GM08714 (cell line): Measurements from ENCODE around the gene PPFIBP2.
"Not testable (repeated sequence)": the region's sequence is repeated elsewhere in the genome, so short reads cannot be mapped to it uniquely, and the experiment has no call there.

Experiments
- H3K4me3 ChIP-seq: fragments of 200-500 bp; sonication (Bioruptor generic); 2 replicates; pipeline ENCODE4 v1.5.1; 2014; ENCODE audit warnings: mild to moderate bottlenecking, low read length, inconsistent platforms
- ZNF274 ChIP-seq: IDR thresholded peaks from 2 replicates; pipeline ENCODE4 v1.6.1; 2012; ENCODE audit warnings: mild to moderate bottlenecking, low read depth, low read length

Gene PPFIBP2

DNA sequence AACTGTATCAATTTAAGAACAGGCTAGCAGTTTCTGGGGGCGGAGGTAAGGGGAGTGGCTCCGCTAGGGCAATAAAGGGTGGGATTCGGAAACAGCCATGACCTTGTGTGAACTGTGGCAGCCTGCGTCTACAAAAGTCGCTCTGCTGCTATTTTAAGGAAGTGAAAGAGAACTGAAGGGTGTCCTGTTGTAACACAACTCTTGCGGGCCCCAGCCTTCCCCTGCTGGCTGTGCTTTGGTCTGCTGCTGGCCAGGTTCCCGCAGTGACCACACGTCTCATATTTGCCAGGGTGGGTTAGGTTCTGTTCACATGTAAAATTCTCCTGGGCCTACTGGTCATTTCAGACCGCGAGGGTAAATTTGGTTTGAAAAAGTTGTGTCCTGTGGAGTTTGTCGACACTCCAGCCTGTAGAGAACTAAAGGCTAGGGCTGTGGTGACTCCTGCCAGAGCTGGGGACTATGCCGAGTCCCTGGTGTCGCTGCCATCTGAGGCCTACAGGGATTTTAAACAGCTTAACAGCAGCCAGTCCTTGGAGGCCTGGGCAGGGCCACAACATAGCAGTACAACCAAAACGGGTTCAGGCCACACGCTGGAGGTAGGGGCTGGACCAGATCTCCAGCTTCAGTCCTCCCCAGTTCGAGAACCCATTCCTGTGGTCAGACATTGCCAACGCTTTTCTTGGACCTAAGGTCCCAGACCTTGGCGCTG, 1.1 kb upstream of the PPFIBP2 start:
- peak overlapping the region; percentile 95; the same call in 1 of the 2 replicates for H3K4me3 ChIP-seq
- no peak for TF ChIP-seq ZNF274

DNA sequence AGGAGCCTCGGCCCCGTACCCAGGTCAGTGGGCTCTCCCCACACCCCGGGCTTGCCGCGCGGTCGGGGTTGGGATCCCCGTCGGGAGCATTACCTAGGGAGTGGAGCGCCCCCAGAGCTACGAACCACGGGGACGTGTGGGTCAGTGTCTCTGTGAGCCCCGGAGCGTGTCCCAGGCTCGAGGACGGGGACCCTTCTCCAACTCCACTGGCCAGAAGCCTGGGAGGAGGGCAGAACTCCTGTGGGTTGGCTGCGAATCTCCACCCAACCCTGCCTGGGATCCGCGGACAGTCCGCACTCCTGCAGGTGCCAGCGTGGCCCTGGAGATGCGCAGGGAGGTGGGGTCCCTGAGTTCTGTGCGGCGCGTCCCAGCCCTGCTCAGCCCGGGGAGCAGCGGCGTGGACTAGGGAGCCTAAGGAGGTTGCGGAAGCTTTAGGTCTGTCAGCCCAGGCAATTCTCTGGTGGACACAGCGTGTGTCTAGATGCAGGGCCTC, 346 bp downstream of the PPFIBP2 start:
- H3K4me3 ChIP-seq = peak overlapping the region; percentile 95
- TF ChIP-seq ZNF274 = no peak

DNA sequence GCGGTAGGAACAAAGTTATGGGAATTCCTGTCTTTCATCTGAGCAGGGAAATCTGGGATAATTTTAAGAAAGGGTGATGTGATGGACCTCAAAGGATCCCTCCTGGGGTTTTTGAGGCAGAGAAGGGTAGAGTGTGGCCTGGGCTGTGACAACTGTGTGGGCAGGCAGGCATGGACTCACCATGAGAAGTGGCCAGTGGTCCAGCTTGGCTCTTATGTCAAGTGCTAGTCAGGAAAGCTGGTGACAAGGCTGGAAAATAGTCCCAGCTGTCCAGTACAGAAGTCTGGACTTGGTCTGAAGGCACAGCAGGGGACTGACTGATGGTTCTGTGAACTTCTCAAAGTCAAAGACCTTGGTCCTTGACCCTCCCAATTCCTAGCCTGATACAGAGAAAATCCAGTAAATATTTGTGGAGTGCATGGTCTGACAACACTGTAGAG, 1.7 kb downstream of the PPFIBP2 start:
- H3K4me3 ChIP-seq = peak overlapping the region; percentile 35; the same call in 1 of the 2 replicates
- TF ChIP-seq ZNF274 = no peak

DNA sequence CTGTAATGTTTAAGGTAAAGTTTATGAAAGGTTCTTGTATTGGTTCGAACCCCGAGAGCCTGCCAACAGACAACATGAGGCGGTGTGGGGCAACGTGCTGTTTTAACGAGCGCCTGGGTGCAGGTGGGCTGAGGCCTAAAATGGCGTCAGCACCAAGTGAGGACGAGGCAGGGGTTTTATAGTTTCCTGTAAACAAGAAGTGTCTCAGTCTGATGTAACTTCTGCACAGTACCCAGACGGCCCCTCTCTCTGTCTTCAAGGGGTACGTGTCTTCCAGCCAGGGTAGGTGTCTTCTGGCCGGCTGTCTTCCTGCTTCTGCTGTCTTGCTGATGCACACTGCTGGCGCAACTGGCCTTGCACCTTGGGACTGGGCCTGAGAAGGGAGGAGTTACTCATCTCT, 2.7 kb downstream of the PPFIBP2 start:
- TF ChIP-seq ZNF274 = no peak
- H3K4me3 ChIP-seq = no peak overlapping the region

DNA sequence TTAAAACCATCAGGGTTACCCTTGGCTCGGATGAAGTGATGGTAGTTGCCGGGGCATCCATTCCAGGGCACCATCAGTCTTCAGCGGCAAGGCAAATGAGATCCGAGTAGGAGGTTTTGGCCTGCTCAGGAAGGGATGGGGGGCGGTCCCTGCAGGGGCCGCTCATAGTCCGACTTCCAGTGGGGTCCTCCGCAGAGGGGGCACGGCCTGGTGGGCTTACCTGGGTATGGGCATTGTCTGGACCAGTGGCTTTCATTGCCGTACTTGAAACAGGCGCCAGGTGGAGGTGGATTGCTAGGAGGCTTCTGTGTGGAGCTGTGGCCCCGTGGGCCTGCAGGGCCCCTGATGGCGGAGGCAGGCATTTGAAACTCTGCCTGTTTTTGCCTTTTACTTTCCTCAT, 3.9 kb downstream of the PPFIBP2 start:
- not testable (repeated sequence) for H3K4me3 ChIP-seq

DNA sequence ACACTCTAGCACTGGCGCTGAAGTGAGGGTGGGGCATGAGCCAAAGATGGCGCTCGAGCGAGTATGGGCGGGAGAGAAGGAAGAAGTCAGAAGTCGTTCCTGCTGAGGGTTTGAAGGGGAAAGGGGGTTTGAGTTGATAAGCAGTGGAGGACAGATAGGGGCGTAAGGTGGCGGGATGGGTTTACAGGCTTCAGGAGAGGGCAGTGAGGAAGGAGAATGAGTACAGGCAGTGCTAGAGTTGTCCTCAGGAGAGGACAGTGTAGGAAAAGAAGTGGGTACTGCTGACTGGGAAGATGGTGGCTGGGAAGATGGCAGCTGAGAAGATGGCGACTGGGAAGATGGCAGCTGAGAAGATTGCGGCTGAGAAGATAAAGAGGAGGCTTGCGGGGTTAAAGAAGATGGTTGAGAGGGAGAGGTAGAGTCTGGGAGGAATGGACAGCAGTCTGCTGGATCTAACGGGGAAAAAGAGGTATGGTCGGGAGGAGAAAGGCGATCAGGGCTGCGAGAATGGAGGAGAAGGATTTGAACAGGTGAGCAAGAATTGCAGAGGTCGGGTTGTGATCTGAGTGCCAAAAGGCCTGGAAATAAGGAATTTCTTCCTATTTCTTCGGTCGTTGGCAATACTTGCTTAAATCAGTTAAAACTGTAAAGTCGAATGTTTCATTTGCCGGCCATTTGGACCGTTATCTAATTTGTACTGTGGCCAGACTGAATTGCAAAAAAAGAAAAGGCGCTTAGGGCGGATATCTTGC, 5.2 kb downstream of the PPFIBP2 start:
- peak overlapping the region; percentile 37; the same call in 1 of the 2 replicates for H3K4me3 ChIP-seq
- no peak for TF ChIP-seq ZNF274

DNA sequence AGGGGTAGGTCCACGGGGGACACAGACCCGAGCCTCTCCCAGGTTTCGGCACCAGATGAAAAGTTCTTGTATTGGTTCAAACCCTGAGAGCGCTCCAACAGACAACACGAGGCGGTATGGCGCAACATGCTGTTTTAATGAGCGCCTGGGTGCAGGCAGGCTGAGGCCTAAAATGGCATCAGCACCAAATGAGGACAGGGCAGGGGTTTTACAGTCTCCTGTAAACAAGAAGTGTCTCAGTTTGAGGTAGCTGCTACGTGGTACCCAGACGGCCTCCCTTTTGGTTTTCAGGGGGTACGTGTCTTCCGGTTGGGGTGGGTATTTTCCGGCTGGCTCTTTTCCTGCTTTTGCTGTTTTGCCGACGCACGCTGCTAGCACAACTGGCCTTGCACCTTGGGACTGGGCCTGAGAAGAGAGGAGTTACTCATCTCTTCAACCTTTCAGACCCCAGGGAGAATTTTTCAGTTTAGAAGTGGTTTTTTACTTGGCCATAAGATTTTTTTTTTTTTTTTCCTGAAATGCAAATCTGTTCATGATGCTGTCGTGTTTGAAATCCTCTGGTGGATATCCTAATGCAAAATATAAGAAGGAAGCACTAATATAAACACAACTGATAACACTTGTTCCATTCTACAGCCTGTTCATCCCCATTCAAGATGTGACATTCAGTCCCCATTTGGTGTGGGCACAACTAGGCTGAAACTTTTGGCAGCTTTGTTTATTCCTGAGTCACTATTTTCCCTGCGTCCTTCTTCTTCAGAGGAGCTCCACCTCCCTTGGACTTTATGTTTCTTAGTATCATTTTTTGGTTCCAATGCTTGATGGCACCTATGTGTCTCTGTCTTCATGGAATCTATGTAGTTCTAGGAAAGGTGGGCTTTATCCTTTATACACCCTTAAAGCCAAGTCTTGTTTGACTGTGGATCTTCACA, 6.5 kb downstream of the PPFIBP2 start:
- TF ChIP-seq ZNF274 = no peak
- H3K4me3 ChIP-seq = peak overlapping the region; percentile 37; the same call in 1 of the 2 replicates

DNA sequence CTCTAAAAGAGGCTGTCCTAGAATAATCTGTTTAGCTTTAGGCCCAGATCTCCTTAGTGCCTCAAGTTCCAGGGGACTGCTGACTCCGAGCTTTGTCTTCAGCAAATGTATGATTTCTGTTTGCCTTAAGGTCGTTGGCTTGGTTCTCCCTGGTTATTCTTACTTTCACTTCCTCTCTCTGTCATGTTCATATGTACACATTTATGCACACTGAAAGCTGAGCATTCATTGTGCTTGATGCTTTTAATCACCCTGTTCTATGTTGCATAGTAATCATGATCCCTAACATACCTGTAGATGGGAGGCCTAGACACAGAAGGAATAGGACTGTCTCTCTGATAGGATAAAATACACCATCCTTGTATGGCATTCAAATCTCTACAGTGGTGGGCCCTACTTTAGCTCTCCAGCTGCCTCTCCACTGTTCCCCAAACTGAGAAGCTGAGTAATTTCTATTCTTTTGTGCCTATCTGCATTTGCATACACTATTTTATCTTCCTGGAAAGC, 7.2 kb downstream of the PPFIBP2 start:
- peak overlapping the region; percentile 37; the same call in 1 of the 2 replicates for H3K4me3 ChIP-seq
- no peak for TF ChIP-seq ZNF274

DNA sequence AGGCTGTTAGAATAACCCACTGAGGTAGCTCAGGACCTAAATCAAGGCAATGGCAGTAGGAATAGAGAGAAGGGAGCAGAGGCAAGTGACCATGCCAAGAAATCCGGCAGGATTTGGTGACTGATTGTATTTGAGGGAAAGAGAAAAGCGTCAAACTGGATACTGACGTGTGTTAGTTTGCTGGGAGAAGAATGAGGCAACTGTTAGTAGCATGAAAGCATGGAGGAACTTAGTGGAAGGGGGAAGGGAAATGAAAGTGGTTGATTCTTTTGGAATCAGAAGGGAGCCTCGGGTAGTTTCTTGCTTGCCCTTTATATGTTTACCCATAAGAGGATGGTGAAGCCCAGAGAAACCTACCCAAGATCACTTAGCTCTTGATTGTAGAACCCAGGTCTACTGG, 8.3 kb downstream of the PPFIBP2 start:
- TF ChIP-seq ZNF274 = no peak
- no peak overlapping the region; the same call in 1 of the 2 replicates for H3K4me3 ChIP-seq

DNA sequence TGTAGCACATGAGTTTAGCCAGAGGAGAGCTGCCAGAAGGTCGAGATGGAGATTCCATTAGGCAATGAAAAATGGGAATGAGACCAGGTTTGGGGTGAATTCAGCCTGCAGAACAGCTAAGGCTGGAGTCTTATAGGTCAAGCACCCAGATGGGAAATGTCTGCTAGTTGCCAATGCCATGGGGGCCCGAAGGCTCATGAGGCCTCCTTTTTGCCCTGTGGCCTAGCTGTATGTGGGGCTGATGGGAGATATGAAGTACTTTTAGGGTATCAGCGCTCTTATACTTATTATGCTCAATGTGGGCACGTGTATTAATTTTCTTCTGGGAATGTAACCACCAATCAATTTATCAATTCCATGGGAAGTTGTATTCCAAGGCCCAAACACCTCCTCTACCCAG, 8.7 kb downstream of the PPFIBP2 start:
- no peak overlapping the region for H3K4me3 ChIP-seq
- no peak for TF ChIP-seq ZNF274

DNA sequence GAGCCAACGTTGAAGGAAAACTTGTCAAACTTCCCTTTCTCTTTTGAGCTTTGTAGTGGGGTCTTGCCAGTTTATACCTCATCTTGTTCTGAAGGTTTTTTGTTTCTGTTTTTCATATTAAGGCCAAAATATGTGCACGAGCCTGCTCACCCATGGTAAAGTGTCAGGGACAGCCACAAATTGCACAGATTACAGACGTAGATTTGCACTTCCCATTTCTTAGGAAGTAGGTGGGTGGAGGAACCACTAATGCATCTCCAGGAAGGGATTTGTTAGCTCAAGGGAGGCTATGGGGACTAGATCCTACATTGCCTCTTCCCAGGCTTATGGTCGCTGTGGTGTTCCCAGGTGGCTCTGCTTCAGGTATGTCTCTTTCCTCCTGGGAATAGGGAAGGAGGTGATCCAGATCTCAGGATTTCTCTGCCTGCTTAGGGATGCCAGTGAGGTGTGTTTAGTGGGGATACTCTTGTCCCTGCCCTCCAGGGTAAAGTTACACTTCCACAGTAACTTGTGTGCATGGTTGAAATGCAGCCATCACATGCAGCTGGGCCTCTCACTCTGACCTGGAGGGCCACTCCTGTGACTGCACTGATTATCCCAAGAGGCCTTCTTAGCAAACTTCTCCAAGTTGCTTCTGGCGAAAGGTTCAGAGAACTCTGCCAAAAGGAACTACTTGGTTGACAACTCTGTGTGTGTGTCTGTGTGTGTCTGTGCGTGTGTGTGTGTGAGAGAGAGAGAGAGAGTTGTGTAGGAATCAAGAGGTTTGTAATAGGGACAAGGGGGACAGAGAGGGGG, 9.8 kb downstream of the PPFIBP2 start:
- no peak overlapping the region for H3K4me3 ChIP-seq

DNA sequence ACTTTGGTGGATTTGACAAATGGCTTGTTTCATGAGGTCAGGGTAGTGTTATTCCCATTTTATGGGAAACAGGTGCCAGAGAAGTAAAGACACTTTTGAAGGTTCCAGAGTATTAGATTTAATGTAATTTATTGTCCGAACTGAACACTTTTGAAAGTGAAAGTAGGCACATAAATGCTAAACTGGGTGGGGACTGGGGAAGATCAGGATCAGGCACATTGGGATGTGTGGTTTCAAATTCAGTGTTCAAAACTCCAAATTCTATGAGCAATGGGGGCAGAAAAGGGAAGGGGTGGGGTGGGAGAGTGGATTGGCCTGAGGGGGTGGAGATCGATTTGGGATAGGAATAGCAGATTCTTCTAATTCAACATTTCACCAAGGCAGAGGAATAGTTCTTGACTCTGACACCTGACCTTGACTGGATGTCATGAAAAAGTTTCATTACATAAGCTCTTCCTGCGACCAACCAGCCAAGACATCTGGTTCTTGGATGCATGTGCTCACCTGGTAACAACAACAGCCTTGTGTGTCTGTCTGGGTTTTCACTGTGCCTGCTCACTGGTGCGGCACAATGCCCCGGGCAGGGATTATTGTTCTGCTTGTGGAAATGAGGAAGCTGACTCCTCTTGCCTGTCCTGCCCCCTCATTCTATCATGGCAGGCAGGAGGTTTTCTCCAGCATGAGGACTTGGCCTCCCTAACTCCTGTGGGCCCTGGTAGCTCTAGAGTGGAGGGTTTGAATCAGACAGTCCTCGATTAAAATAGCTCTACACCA, 10.8 kb downstream of the PPFIBP2 start:
- TF ChIP-seq ZNF274 = no peak
- H3K4me3 ChIP-seq = no peak overlapping the region

More for the DNA sequence above, 9.8 kb downstream of the PPFIBP2 start:
- no peak for TF ChIP-seq ZNF274

DNA sequence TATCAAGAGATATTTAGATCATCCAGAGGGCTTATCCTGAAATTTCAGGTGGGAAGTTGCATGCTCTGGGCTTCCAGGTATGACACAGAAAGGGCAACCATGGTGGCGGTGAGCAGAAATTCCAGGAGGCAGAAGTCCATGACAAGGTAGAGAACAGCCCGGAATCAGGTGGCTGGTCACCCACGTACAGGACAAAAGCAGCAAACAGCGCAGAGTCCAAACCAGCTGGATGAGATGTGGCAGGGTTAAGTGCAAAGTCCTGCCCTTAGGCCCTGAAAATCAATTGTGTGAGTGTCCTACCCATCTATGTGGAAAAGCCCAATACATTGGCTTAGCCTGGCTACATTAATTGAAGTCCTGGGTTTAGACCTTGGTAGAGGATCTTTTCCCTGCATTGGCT, 11.6 kb downstream of the PPFIBP2 start:
- H3K4me3 ChIP-seq = no peak overlapping the region
- TF ChIP-seq ZNF274 = no peak
